ENCODE measurements around the gene B4GALT5. TPM values are rescaled to one million over a fixed set of nuclear protein-coding genes. Genes with fewer than 3 reads are reported as not detected.

The B4GALT5 gene
- total and polyA plus RNA-seq, 7 experiments from 2014 or later: 0.14 to 23.1 (median 3.6) TPM

DNA sequence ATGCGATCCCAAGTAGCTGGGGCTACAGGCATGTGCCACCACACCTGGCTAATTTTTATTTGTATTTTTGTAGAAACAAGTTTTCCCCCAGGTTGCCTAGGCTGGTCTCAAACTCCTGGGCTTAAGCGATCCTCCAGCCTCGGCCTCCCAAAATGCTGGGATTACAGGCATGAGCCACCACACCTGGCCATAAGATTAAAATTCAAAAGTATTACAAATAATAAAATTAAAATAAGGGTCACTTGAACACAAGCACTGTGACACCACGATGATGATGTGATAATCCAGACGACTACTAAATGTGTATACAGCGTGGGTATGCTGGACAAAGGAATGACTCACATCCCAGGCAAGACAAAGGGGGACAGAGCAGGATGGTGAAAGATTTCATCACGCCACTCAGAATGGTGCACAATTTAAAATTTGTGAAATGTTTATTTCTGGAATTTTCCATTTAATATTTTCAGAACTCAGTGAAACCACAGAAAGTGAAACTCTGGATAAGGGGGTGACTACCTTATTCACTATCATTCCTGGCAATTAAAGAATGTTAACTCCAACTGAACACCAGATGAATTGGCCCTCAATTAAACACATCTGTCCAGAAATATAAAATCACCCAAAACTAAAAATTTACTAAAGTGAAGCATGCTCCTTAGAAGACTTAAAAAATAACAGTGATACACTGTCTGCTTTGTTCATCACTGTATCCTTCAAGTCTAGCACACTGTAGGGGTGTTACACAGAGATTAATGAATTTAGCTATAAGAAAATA, 13.1 kb downstream of the B4GALT5 start:
- CTCF ChIA-PET: no interaction called here
- POLR2A ChIA-PET: no interaction called here
- H3K27ac Mint-ChIP-seq: no peak overlapping the region
- no peaks in the 10 kb centered on the region for H3K9me3 Mint-ChIP-seq
- no peak overlapping the region for H3K4me3 Mint-ChIP-seq
- H3K4me3 ChIP-seq (ENCODE audit: low read length): no peak overlapping the region
- no peaks in the 10 kb centered on the region for H3K36me3 ChIP-seq (ENCODE audit: control insufficient read depth in 2 of 3, insufficient read depth in 3 of 3, low read length in 3 of 3)
- intact Hi-C loops (cut with micrococcal nuclease): no loop called here
- H3K36me3 Mint-ChIP-seq: peaks cover 0 to 9% (median 0%) of the 10 kb centered on the region in 5 donors
- no peaks in the 10 kb centered on the region for H3K27me3 ChIP-seq (ENCODE audit: control insufficient read depth in 2 of 2, insufficient read depth in 2 of 2, low read length in 2 of 2)
- no peak for DNase-seq
- peaks cover 18 to 58% (median 29%) of the 10 kb centered on the region in 7 donors for H3K4me1 Mint-ChIP-seq
- peak; percentile 68 for ATAC-seq
- H3K27me3 Mint-ChIP-seq: no peaks in the 10 kb centered on the region
- H3K9me3 ChIP-seq (ENCODE audit: control insufficient read depth in 2 of 3, low read length in 3 of 3): no peaks in the 10 kb centered on the region
- H3K27ac ChIP-seq (ENCODE audit: low read depth, low read length): no peak overlapping the region
- peaks cover 0 to 42% of the 10 kb centered on the region in 2 donors for H3K4me1 ChIP-seq (ENCODE audit: control insufficient read depth in 2 of 2, insufficient read depth in 2 of 2, low read length in 2 of 2)

- Mint-ChIP-seq H3K27me3 (no peaks in the 10 kb centered on the region), H3K9me3 (no peaks in the 10 kb centered on the region), H3K4me3 (peak overlapping the region in 1 of 10 donors; percentile 31), H3K27ac (peak overlapping the region in 1 of 9 donors; percentile 57), H3K4me1 (peaks cover 18 to 57% (median 25%) of the 10 kb centered on the region in 7 donors), H3K36me3 (peaks cover 0 to 9% (median 0%) of the 10 kb centered on the region in 5 donors)
- H3K36me3 ChIP-seq (ENCODE audit: control insufficient read depth in 2 of 3, insufficient read depth in 3 of 3, low read length in 3 of 3): no peaks in the 10 kb centered on the region
- ChIA-PET POLR2A (no interaction called here), CTCF (no interaction called here)
- H3K4me1 ChIP-seq (ENCODE audit: control insufficient read depth in 2 of 2, insufficient read depth in 2 of 2, low read length in 2 of 2): peaks cover 0 to 44% of the 10 kb centered on the region in 2 donors
- no peak overlapping the region for H3K27ac ChIP-seq (ENCODE audit: low read depth, low read length)
- H3K9me3 ChIP-seq (ENCODE audit: control insufficient read depth in 2 of 3, low read length in 3 of 3): no peaks in the 10 kb centered on the region
- intact Hi-C loops (cut with micrococcal nuclease): no loop called here
- DNase-seq: no peak
- no peak overlapping the region for H3K4me3 ChIP-seq (ENCODE audit: low read length)
- ATAC-seq: peak; percentile 75
- H3K27me3 ChIP-seq (ENCODE audit: control insufficient read depth in 2 of 2, insufficient read depth in 2 of 2, low read length in 2 of 2): no peaks in the 10 kb centered on the region
These were observed 14.3 kb downstream of the B4GALT5 start for GRCh38 chr20:49699200-49699992.

- Mint-ChIP-seq H3K27me3 (no peaks in the 10 kb centered on the region), H3K4me3 (no peak overlapping the region), H3K4me1 (peaks cover 21 to 58% (median 27%) of the 10 kb centered on the region in 7 donors), H3K27ac (peak overlapping the region in 1 of 9 donors; percentile 42), H3K36me3 (peaks cover 0 to 9% (median 0%) of the 10 kb centered on the region in 5 donors), H3K9me3 (no peaks in the 10 kb centered on the region)
- Histone ChIP-seq H3K36me3 (ENCODE audit: control insufficient read depth in 2 of 3, insufficient read depth in 3 of 3, low read length in 3 of 3) (no peaks in the 10 kb centered on the region), H3K27me3 (ENCODE audit: control insufficient read depth in 2 of 2, insufficient read depth in 2 of 2, low read length in 2 of 2) (no peaks in the 10 kb centered on the region), H3K9me3 (ENCODE audit: control insufficient read depth in 2 of 3, low read length in 3 of 3) (no peaks in the 10 kb centered on the region), H3K27ac (ENCODE audit: low read depth, low read length) (no peak overlapping the region), H3K4me3 (ENCODE audit: low read length) (no peak overlapping the region), H3K4me1 (ENCODE audit: control insufficient read depth in 2 of 2, insufficient read depth in 2 of 2, low read length in 2 of 2) (peaks cover 0 to 51% of the 10 kb centered on the region in 2 donors)
- POLR2A ChIA-PET: no interaction called here
- no peak for ATAC-seq
- intact Hi-C loops (cut with micrococcal nuclease): no loop called here
- DNase-seq: no peak
- CTCF ChIA-PET: no interaction called here
These were observed 15.2 kb downstream of the B4GALT5 start for GRCh38 chr20:49698477-49698876.

GRCh38 chr20:49697071-49697470, 16.6 kb downstream of the B4GALT5 start:
- H3K9me3 Mint-ChIP-seq: no peaks in the 10 kb centered on the region
- CTCF ChIA-PET: interaction anchor here (0.7 kb wide), 1 partner anchor 33 kb away, joined by 5 read pairs; no protein-coding TSS in a partner anchor
- POLR2A ChIA-PET: no interaction called here
- H3K27ac Mint-ChIP-seq: no peak overlapping the region
- no peak for DNase-seq
- H3K27me3 Mint-ChIP-seq: no peaks in the 10 kb centered on the region
- peaks cover 21 to 57% (median 27%) of the 10 kb centered on the region in 7 donors for H3K4me1 Mint-ChIP-seq
- Histone ChIP-seq H3K4me1 (ENCODE audit: control insufficient read depth in 2 of 2, insufficient read depth in 2 of 2, low read length in 2 of 2) (peaks cover 0 to 52% of the 10 kb centered on the region in 2 donors), H3K27ac (ENCODE audit: low read depth, low read length) (no peak overlapping the region), H3K27me3 (ENCODE audit: control insufficient read depth in 2 of 2, insufficient read depth in 2 of 2, low read length in 2 of 2) (no peaks in the 10 kb centered on the region), H3K9me3 (ENCODE audit: control insufficient read depth in 2 of 3, low read length in 3 of 3) (no peaks in the 10 kb centered on the region), H3K4me3 (ENCODE audit: low read length) (no peak overlapping the region), H3K36me3 (ENCODE audit: control insufficient read depth in 2 of 3, insufficient read depth in 3 of 3, low read length in 3 of 3) (no peaks in the 10 kb centered on the region)
- no peak overlapping the region for H3K4me3 Mint-ChIP-seq
- H3K36me3 Mint-ChIP-seq: peaks cover 0 to 7% (median 0%) of the 10 kb centered on the region in 5 donors
- intact Hi-C loops (cut with micrococcal nuclease): no loop called here
- no peak for ATAC-seq

DNA sequence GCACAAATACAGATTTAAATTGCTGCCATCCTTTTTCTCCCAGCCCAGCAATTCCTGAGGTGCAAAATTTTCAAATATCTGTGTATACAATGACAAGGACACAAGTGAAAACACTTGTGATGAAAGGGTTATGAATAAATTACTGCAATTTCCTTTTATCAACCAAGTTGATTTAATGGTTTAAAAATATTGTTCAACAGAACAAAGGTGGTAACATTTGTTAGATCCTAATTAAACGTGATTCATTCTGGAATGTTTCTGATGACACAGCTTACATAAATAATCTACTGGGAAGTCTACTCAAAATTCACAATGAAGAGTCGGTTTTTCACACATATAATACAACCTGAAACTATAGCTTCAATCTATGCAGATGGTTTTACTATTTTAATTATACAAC, 17.1 kb downstream of the B4GALT5 start:
- Mint-ChIP-seq H3K4me3 (no peak overlapping the region), H3K4me1 (peaks cover 19 to 58% (median 25%) of the 10 kb centered on the region in 7 donors), H3K9me3 (no peaks in the 10 kb centered on the region), H3K27ac (no peak overlapping the region), H3K27me3 (no peaks in the 10 kb centered on the region), H3K36me3 (peaks cover 0 to 5% (median 0%) of the 10 kb centered on the region in 5 donors)
- Histone ChIP-seq H3K36me3 (ENCODE audit: control insufficient read depth in 2 of 3, insufficient read depth in 3 of 3, low read length in 3 of 3) (no peaks in the 10 kb centered on the region), H3K4me1 (ENCODE audit: control insufficient read depth in 2 of 2, insufficient read depth in 2 of 2, low read length in 2 of 2) (peaks cover 0 to 52% of the 10 kb centered on the region in 2 donors), H3K27ac (ENCODE audit: low read depth, low read length) (no peak overlapping the region), H3K9me3 (ENCODE audit: control insufficient read depth in 2 of 3, low read length in 3 of 3) (no peaks in the 10 kb centered on the region), H3K27me3 (ENCODE audit: control insufficient read depth in 2 of 2, insufficient read depth in 2 of 2, low read length in 2 of 2) (no peaks in the 10 kb centered on the region), H3K4me3 (ENCODE audit: low read length) (no peak overlapping the region)
- intact Hi-C loops (cut with micrococcal nuclease): no loop called here
- CTCF ChIA-PET: interaction anchor here (0.7 kb wide), 1 partner anchor 33 kb away, joined by 5 read pairs; no protein-coding TSS in a partner anchor
- no peak for DNase-seq
- POLR2A ChIA-PET: no interaction called here
- ATAC-seq: no peak

- Histone ChIP-seq H3K4me3 (ENCODE audit: low read length) (no peak overlapping the region), H3K36me3 (ENCODE audit: control insufficient read depth in 2 of 3, insufficient read depth in 3 of 3, low read length in 3 of 3) (no peaks in the 10 kb centered on the region), H3K27me3 (ENCODE audit: control insufficient read depth in 2 of 2, insufficient read depth in 2 of 2, low read length in 2 of 2) (no peaks in the 10 kb centered on the region), H3K27ac (ENCODE audit: low read depth, low read length) (no peak overlapping the region), H3K4me1 (ENCODE audit: control insufficient read depth in 2 of 2, insufficient read depth in 2 of 2, low read length in 2 of 2) (peaks cover 0 to 45% of the 10 kb centered on the region in 2 donors), H3K9me3 (ENCODE audit: control insufficient read depth in 2 of 3, low read length in 3 of 3) (no peaks in the 10 kb centered on the region)
- H3K4me1 Mint-ChIP-seq: peaks cover 19 to 52% (median 24%) of the 10 kb centered on the region in 7 donors
- intact Hi-C loops (cut with micrococcal nuclease): no loop called here
- CTCF ChIA-PET: no interaction called here
- H3K9me3 Mint-ChIP-seq: no peaks in the 10 kb centered on the region
- H3K4me3 Mint-ChIP-seq: no peak overlapping the region
- DNase-seq (no peak), ATAC-seq (no peak)
- H3K27me3 Mint-ChIP-seq: no peaks in the 10 kb centered on the region
- peaks cover 0 to 5% (median 0%) of the 10 kb centered on the region in 5 donors for H3K36me3 Mint-ChIP-seq
- H3K27ac Mint-ChIP-seq: no peak overlapping the region
- POLR2A ChIA-PET: no interaction called here
These were observed 17.8 kb downstream of the B4GALT5 start for GRCh38 chr20:49695830-49696229.
